Activated gamma-delta T cell treated with Interleukin-2 at 50 U/mL for 16 hours (primary cell): Measurements from ENCODE around the gene HMGCS1.
"Not testable (repeated sequence)": the region's sequence is repeated elsewhere in the genome, so short reads cannot be mapped to it uniquely, and the experiment has no call there.

ENCODE experiments used
- DNase-seq: peaks from one replicate; pipeline ENCODE4 v3.0.0-alpha.2; 2020

The HMGCS1 gene

GRCh38 chr5:43273552-43273951, 39.7 kb downstream of the HMGCS1 start:
- DNase-seq, result no peak

- DNase-seq, result no peak
Observed at GRCh38 chr5:43270645-43271044, 42.6 kb downstream of the HMGCS1 start.

DNA sequence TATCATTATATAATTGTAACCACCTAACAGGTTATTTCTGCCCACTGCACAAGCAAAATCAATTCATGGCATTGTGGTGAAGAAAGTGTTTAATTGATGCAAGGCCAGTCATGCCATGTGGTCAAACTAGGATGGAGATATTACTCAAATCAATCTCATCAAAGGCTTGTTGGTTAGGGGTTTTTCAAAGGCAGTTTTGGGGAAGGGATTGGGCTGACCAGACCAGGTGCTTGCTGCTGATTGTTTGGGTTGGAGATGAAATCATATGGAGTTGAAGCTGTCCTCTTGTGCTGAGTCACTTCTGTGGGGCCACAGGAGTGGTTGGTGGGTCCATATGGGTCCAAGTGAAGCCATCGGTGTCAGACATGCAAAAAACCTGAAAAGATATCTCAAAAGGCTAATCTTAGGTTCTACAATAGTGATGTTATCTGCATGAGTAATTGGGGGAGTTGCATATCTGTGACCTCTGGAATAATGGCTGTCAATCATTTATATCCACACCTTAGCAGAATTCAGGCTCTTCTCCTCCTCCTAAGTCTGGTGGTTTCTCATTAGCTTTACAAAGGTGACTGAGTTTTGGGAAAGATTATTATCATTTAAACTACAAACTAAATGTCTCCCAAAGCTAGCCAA, 44.9 kb downstream of the HMGCS1 start:
- no peak for DNase-seq

- DNase-seq, result not testable (repeated sequence)
Observed at GRCh38 chr5:43262269-43262668, 50.9 kb downstream of the HMGCS1 start.

DNA sequence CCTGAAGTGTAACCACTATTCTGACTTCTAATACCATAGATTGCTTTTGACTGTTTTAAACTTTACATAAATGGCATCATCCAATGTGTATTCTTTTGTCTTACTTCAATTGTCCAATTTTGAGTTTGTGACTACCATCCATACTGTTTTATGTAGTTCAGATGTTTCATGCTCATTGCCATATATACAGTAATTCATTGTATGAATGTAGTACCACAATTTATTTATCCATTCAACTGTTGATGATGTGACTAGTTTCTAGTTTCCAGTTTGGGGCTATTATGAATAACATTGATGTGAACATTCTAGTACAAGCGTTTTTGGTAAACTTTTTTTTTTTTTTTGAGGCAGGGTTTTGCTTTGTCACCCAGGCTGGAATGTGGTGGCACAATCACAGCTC, 55.1 kb downstream of the HMGCS1 start:
- DNase-seq, result no peak

DNA sequence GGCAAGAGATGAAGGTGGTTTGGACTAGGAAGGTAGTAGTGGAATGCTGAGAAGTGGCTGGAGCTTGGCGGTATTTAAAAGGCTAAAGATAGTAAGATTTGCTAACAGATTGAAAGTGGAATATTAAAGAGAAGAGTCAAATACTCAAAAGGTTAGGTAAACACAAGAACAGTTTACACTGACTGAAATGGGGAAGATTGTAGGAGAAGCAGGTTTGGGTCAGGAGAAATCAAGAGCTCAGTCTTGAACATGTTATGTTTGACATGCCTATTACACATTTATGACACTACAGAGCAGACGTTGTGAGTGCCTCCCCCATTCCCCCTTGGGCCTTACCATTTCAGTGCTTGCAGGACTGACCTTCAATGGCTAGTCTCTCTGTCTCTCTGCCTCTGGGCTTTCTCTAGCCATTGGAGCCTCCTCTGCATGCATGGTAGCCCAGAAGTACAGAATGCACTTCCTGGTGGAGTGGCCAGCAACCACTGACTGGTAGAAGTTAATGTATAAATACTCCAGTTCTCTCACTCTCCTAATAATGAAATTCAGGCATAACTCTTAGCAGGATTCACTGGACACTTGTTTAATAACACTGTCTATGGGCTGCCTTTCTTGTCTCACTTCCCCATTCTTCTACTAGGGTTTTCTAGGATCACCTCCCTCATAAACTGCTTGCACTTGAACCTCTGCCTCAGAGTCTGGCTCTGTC, 56.8 kb downstream of the HMGCS1 start:
- no peak for DNase-seq

DNA sequence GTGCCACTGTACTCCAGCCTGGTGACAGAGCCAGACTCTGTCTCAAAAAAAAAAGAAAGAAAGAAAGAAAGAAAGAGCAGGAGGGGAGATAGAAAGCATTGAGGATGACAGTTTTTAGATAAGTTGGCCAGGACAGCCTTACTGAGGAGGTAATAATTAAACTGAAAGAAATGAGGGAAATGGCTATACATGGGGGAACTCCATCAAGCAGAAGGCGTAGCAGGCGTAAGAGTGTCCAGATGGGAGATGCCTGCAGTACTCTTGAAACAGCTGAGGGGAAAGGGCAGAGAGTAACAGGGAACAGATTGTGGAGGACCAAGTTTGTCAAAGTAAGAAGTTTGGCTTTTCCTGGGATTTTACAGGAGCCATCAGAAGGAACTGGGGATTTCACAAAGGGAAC, 57.5 kb downstream of the HMGCS1 start:
- DNase-seq, result no peak

GRCh38 chr5:43251754-43252153, 61.5 kb downstream of the HMGCS1 start:
- no peak for DNase-seq

- no peak for DNase-seq
Observed at GRCh38 chr5:43245724-43246385, 67.4 kb downstream of the HMGCS1 start.

DNA sequence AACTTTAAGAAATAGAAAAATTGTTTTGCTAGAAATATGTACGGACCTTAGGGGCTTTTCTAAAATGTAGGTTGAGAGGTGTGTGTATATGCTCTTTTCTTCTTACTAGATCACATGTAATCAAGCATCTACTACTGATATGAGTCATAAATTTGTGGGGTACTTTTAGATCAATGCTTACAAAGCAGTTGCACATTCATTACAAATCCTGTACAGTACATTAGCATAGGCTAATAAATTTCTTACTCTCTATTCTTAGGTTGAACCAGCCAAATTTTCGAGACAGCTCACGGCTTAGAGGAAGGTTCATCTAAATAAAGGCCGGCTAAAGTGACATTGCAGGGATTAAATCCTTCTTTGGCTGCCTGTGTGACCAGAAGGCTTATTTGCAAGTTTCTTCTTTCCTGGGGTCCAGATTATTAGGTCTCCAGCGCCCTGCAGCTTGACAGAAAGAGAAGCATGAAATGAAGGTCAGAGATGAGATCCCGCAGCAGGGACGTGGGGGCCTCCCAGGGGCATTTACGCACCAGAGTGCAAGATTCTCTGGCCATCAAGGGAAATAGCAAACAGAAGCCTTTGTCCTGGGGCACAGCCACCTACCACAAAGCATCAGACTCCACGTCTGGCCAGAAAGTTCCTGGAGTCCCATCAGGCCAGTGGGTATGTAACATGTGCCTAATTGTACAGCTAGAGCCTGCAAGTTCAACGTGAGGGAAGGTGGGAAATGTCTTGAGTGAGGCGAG, 68.2 kb downstream of the HMGCS1 start:
- no peak for DNase-seq

- DNase-seq, result no peak
Observed at GRCh38 chr5:43243270-43243669, 69.9 kb downstream of the HMGCS1 start.

- DNase-seq, result no peak
Observed at GRCh38 chr5:43242196-43242595, 71.0 kb downstream of the HMGCS1 start.
